HEK293 (cell line): Measurements from ENCODE around the gene RPS25.
A peak's percentile ranks its signal among the peaks of the same experiment; 100 is the strongest.

Experiments
- EGR2 ChIP-seq: fragments of 450-650 bp; formaldehyde crosslinking; IDR thresholded peaks from 2 replicates; pipeline ENCODE4 v1.5.1; 2016; ENCODE audit warnings: low read depth, missing biosample characterization, missing genetic modification characterization
- KLF10 ChIP-seq: fragments of 450-650 bp; IDR thresholded peaks from 2 replicates; pipeline ENCODE4 v1.5.1; 2018; ENCODE audit warnings: missing biosample characterization, mild to moderate bottlenecking, missing genetic modification characterization
- PRDM4 ChIP-seq: fragments of 450-650 bp; formaldehyde crosslinking; IDR thresholded peaks from 2 replicates; pipeline ENCODE4 v1.5.1; 2017; ENCODE audit warnings: missing biosample characterization, missing genetic modification characterization
- SCRT2 ChIP-seq: fragments of 450-650 bp; formaldehyde crosslinking; IDR thresholded peaks from 2 replicates; pipeline ENCODE4 v1.5.1; 2016; ENCODE audit warnings: missing biosample characterization, missing genetic modification characterization
- SP3 ChIP-seq: fragments of 450-650 bp; formaldehyde crosslinking; IDR thresholded peaks from 2 replicates; pipeline ENCODE4 v1.5.1; 2016; ENCODE audit warnings: missing biosample characterization, missing genetic modification characterization
- YY1 ChIP-seq: fragments of 450-650 bp; formaldehyde crosslinking; IDR thresholded peaks from 2 replicates; pipeline ENCODE4 v1.5.1; 2018; ENCODE audit warnings: missing biosample characterization, missing genetic modification characterization
- ZBTB10 ChIP-seq: fragments of 450-650 bp; formaldehyde crosslinking; IDR thresholded peaks from 2 replicates; pipeline ENCODE4 v1.5.1; 2016; ENCODE audit warnings: missing biosample characterization, missing genetic modification characterization
- ZBTB20 ChIP-seq: fragments of 450-650 bp; formaldehyde crosslinking; IDR thresholded peaks from 2 replicates; pipeline ENCODE4 v1.5.1; 2016; ENCODE audit warnings: missing biosample characterization, missing genetic modification characterization
- ZBTB49 ChIP-seq: fragments of 450-650 bp; formaldehyde crosslinking; IDR thresholded peaks from 2 replicates; pipeline ENCODE4 v1.5.1; 2016; ENCODE audit warnings: missing biosample characterization, missing genetic modification characterization, low read depth
- ZIC2 ChIP-seq: fragments of 450-650 bp; formaldehyde crosslinking; IDR thresholded peaks from 2 replicates; pipeline ENCODE4 v1.5.1; 2016; ENCODE audit warnings: missing biosample characterization, missing genetic modification characterization
- ZNF140 ChIP-seq: fragments of 450-650 bp; formaldehyde crosslinking; IDR thresholded peaks from 2 replicates; pipeline ENCODE4 v1.5.1; 2016; ENCODE audit warnings: missing biosample characterization, missing genetic modification characterization
- ZNF174 ChIP-seq: fragments of 450-650 bp; formaldehyde crosslinking; IDR thresholded peaks from 2 replicates; pipeline ENCODE4 v1.5.0; 2017; ENCODE audit warnings: missing biosample characterization, mild to moderate bottlenecking, missing genetic modification characterization
- ZNF221 ChIP-seq: fragments of 450-650 bp; formaldehyde crosslinking; IDR thresholded peaks from 2 replicates; pipeline ENCODE4 v1.5.1; 2017; ENCODE audit warnings: missing biosample characterization, missing genetic modification characterization, borderline replicate concordance
- ZNF394 ChIP-seq: fragments of 450-650 bp; formaldehyde crosslinking; IDR thresholded peaks from 2 replicates; pipeline ENCODE4 v1.5.1; 2016; ENCODE audit warnings: missing biosample characterization, missing genetic modification characterization, mild to moderate bottlenecking, moderate library complexity, borderline replicate concordance
- ZNF654 ChIP-seq: fragments of 450-650 bp; formaldehyde crosslinking; IDR thresholded peaks from 2 replicates; pipeline ENCODE4 v1.5.1; 2016; ENCODE audit warnings: low read depth, missing biosample characterization, missing genetic modification characterization
- ZNF664 ChIP-seq: fragments of 450-650 bp; formaldehyde crosslinking; IDR thresholded peaks from 2 replicates; pipeline ENCODE4 v1.5.1; 2016; ENCODE audit warnings: missing biosample characterization, missing genetic modification characterization
- ZSCAN4 ChIP-seq: fragments of 450-650 bp; formaldehyde crosslinking; IDR thresholded peaks from 2 replicates; pipeline ENCODE4 v1.5.1; 2017; ENCODE audit warnings: missing biosample characterization, missing genetic modification characterization
- TF ChIP-seq, protein P1 (sequence below): fragments of 450-650 bp; formaldehyde crosslinking; IDR thresholded peaks from 2 replicates; pipeline ENCODE4 v1.5.1; 2016; ENCODE audit warnings: missing biosample characterization, missing genetic modification characterization
- TF ChIP-seq, protein P2 (sequence below): fragments of 450-650 bp; formaldehyde crosslinking; IDR thresholded peaks from 2 replicates; pipeline ENCODE4 v1.5.0; 2017; ENCODE audit warnings: missing biosample characterization, missing genetic modification characterization, borderline replicate concordance
- TF ChIP-seq, protein P3 (sequence below): fragments of 450-650 bp; formaldehyde crosslinking; IDR thresholded peaks from 2 replicates; pipeline ENCODE4 v1.5.1; 2016; ENCODE audit warnings: missing biosample characterization, missing genetic modification characterization

RPS25 gene

DNA sequence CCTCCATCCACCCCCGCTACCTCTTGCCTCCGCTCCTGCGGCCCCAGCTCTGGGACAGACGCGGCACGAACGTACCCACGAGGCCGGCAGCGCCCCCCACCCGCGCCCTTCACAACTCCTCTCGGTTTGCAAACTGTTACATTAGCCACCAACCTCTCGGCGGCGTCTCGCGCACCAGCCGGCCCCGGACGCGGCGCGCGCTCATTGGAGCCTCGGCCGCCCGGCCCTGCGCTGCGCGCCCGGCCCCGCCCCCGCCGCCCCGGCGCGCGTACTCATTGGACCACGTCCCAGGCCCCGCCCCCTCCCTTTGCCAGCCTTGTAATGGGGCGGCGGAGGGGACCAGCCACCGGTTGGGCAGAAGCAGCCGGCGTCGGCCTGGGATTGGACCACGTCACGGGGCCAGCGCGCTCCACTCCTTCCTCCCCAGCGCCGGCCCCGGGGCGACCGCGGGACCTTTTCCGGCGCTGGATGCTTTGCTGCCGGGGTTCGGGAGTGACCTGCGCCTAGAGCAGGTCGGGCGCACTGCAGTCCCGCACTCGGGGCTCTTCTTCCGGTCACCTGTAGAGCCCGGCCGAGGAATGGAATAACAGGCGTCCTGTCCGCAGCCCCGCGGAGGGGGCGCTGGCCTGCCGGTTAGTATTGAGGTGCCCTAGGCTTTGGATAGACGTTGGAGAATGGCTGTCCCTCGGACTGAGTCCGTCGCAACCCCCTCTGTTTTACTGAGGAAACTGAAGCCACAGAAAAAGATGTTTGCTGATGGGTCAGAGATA is 39.0 kb upstream of the RPS25 start, which contains the start of gene HYOU1 (continued):
- TF ChIP-seq, protein P1, sequence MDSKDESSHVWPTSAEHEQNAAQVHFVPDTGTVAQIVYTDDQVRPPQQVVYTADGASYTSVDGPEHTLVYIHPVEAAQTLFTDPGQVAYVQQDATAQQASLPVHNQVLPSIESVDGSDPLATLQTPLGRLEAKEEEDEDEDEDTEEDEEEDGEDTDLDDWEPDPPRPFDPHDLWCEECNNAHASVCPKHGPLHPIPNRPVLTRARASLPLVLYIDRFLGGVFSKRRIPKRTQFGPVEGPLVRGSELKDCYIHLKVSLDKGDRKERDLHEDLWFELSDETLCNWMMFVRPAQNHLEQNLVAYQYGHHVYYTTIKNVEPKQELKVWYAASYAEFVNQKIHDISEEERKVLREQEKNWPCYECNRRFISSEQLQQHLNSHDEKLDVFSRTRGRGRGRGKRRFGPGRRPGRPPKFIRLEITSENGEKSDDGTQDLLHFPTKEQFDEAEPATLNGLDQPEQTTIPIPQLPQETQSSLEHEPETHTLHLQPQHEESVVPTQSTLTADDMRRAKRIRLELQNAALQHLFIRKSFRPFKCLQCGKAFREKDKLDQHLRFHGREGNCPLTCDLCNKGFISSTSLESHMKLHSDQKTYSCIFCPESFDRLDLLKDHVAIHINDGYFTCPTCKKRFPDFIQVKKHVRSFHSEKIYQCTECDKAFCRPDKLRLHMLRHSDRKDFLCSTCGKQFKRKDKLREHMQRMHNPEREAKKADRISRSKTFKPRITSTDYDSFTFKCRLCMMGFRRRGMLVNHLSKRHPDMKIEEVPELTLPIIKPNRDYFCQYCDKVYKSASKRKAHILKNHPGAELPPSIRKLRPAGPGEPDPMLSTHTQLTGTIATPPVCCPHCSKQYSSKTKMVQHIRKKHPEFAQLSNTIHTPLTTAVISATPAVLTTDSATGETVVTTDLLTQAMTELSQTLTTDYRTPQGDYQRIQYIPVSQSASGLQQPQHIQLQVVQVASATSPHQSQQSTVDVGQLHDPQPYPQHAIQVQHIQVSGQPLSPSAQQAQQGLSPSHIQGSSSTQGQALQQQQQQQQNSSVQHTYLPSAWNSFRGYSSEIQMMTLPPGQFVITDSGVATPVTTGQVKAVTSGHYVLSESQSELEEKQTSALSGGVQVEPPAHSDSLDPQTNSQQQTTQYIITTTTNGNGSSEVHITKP, result peak; percentile 97
- TF ChIP-seq ZNF221 (tag by site-specific recombination) (no peak), ZBTB10 (tag by site-specific recombination) (peak; percentile 63), ZNF394 (tag by site-specific recombination) (no peak), ZNF174 (no peak), YY1 (no peak), ZNF664 (tag by site-specific recombination) (no peak), SCRT2 (tag by site-specific recombination) (peak; percentile 92), ZSCAN4 (tag by site-specific recombination) (no peak), ZBTB49 (no peak), KLF10 (tag by site-specific recombination) (peak; percentile 57), ZIC2 (tag by site-specific recombination) (no peak), ZNF140 (tag by site-specific recombination) (no peak), SP3 (tag by site-specific recombination) (peak; percentile 46; the same call in 1 of the 2 replicates), PRDM4 (tag by site-specific recombination) (no peak), ZNF654 (tag by site-specific recombination) (no peak), EGR2 (tag by site-specific recombination) (no peak), ZBTB20 (tag by site-specific recombination) (peak; percentile 37; the same call in 1 of the 2 replicates)
- TF ChIP-seq, protein P2, sequence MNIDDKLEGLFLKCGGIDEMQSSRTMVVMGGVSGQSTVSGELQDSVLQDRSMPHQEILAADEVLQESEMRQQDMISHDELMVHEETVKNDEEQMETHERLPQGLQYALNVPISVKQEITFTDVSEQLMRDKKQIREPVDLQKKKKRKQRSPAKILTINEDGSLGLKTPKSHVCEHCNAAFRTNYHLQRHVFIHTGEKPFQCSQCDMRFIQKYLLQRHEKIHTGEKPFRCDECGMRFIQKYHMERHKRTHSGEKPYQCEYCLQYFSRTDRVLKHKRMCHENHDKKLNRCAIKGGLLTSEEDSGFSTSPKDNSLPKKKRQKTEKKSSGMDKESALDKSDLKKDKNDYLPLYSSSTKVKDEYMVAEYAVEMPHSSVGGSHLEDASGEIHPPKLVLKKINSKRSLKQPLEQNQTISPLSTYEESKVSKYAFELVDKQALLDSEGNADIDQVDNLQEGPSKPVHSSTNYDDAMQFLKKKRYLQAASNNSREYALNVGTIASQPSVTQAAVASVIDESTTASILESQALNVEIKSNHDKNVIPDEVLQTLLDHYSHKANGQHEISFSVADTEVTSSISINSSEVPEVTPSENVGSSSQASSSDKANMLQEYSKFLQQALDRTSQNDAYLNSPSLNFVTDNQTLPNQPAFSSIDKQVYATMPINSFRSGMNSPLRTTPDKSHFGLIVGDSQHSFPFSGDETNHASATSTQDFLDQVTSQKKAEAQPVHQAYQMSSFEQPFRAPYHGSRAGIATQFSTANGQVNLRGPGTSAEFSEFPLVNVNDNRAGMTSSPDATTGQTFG, result no peak
- TF ChIP-seq, protein P3, sequence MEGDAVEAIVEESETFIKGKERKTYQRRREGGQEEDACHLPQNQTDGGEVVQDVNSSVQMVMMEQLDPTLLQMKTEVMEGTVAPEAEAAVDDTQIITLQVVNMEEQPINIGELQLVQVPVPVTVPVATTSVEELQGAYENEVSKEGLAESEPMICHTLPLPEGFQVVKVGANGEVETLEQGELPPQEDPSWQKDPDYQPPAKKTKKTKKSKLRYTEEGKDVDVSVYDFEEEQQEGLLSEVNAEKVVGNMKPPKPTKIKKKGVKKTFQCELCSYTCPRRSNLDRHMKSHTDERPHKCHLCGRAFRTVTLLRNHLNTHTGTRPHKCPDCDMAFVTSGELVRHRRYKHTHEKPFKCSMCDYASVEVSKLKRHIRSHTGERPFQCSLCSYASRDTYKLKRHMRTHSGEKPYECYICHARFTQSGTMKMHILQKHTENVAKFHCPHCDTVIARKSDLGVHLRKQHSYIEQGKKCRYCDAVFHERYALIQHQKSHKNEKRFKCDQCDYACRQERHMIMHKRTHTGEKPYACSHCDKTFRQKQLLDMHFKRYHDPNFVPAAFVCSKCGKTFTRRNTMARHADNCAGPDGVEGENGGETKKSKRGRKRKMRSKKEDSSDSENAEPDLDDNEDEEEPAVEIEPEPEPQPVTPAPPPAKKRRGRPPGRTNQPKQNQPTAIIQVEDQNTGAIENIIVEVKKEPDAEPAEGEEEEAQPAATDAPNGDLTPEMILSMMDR, result peak; percentile 62
